Naive thymus-derived CD8-positive, alpha-beta T cell (primary cell): Measurements from ENCODE around the gene TMEM184A. TPM values are rescaled to one million over a fixed set of nuclear protein-coding genes. Genes with fewer than 3 reads are reported as not detected.

Source experiments
- ATAC-seq, 2 donors: fragments of 150-1000 bp; cut with Tn5 transposase in 1 of 2; sonication (Bioruptor Pico), chemical (Tn5 transposase) in 1 of 2; 1 replicate in 1 of 2; 2 replicates in 1 of 2; pipeline ENCODE4 v1.10.0; 2021; ENCODE audit warnings: mild to moderate bottlenecking in 2 of 2, moderate library complexity in 2 of 2
- POLR2A ChIA-PET: fragments of 350-600 bp; sonication (Branson Sonifier 250); formaldehyde crosslinking; loops from one replicate; lab custom pipeline; 2021; ENCODE audit warnings: antibody characterized with exemption; lab: Charles Lee
- DNase-seq, 10 donors: peaks; one replicate each; pipeline versions ENCODE4 v3.0.0 to v3.0.0-alpha.2; 2020 to 2022
- H3K27ac Mint-ChIP-seq, 10 donors: one replicate each; pipeline ENCODE4 v1.8.0; 2020 to 2022; ENCODE audit warnings: mild to moderate bottlenecking in 10 of 10, mixed read lengths in 10 of 10, moderate library complexity in 4 of 10, inconsistent platforms in 1 of 10
- H3K27me3 Mint-ChIP-seq, 5 donors: one replicate each; pipeline ENCODE4 v1.8.0; 2021 to 2022; ENCODE audit warnings: mixed read lengths in 5 of 5
- H3K36me3 Mint-ChIP-seq, 3 donors: one replicate each; pipeline ENCODE4 v1.8.0; 2020 to 2022; ENCODE audit warnings: mixed read lengths in 3 of 3, mild to moderate bottlenecking in 2 of 3, inconsistent platforms in 1 of 3
- H3K4me1 Mint-ChIP-seq, 4 donors: one replicate each; pipeline ENCODE4 v1.8.0; 2021 to 2022; ENCODE audit warnings: mixed read lengths in 4 of 4
- H3K4me3 Mint-ChIP-seq, 10 donors: one replicate each; pipeline ENCODE4 v1.8.0; 2020 to 2022; ENCODE audit warnings: mild to moderate bottlenecking in 10 of 10, mixed read lengths in 10 of 10, moderate library complexity in 6 of 10, inconsistent platforms in 1 of 10
- H3K9me3 Mint-ChIP-seq, 9 donors: one replicate each; pipeline ENCODE4 v1.8.0; 2020 to 2022; ENCODE audit warnings: mixed read lengths in 9 of 9, mild to moderate bottlenecking in 3 of 9, inconsistent platforms in 1 of 9, moderate library complexity in 1 of 9
- polyA plus RNA-seq, 3 donors: library from polyadenylated mRNA; unstranded; fragments of 300-500 nt; fragmentation: Illumina TruSeq; gene quantifications; one replicate each; pipeline ENCODE4 v1.2.3, GENCODE V29; 2021
- total RNA-seq, 8 experiments: library from RNA in 2 of 8; stranded (reverse) in 2 of 8; gene quantifications; one replicate each; pipeline ENCODE4 v1.2.3 and lab custom pipeline; 2021 to 2026

Gene TMEM184A
- total and polyA plus RNA-seq, 5 experiments from 2014 or later, result 0.04 TPM; not detected in 4

DNA sequence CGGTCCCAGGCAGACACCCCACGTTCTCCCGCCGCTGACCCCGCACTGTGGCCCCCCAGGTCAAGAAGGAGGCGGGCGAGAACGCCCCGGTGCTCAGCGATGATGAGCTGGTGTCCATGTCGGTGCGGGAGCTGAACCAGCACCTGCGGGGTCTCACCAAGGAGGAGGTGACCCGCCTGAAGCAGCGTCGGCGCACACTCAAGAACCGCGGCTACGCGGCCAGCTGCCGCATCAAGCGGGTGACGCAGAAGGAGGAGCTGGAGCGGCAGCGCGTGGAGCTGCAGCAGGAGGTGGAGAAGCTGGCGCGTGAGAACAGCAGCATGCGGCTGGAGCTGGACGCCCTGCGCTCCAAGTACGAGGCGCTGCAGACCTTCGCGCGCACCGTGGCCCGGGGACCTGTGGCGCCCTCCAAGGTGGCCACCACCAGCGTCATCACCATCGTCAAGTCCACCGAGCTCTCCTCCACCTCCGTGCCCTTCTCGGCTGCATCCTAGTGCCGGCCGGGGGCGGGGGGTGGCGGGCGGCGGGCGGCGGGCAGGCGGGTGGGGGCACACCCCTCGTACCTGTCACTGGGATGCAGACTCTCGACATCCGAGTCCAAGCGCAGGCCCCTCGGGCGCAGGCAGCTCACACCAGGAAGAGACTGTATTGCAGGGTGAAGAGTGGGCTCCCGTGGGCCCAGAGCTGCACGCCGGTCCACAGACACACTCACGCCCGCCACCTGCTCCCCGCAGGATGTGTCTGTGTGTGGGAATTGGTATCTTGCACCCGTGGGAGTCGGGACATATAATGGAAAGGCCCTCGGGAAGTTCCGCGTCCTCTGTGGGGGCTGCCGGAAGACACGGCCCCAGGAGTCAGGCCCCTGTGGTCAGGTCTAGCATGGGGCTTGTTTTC is 15.9 kb downstream of the TMEM184A start:
- Mint-ChIP-seq H3K4me1 (peaks cover 0 to 11% (median 5%) of the 10 kb centered on the region in 4 donors), H3K27me3 (no peaks in the 10 kb centered on the region), H3K4me3 (no peak overlapping the region), H3K27ac (peak overlapping the region in 3 of 10 donors; percentile 43 to 82 (median 65)), H3K9me3 (no peaks in the 10 kb centered on the region), H3K36me3 (peaks cover 0 to 42% (median 0%) of the 10 kb centered on the region in 3 donors)
- no peak for DNase-seq
- POLR2A ChIA-PET, result interaction anchor here (1.6 kb wide), 1 partner anchor 30 kb away, joined by 5 read pairs; the partner anchor contains the start of gene PSMG3
- no peak for ATAC-seq

DNA sequence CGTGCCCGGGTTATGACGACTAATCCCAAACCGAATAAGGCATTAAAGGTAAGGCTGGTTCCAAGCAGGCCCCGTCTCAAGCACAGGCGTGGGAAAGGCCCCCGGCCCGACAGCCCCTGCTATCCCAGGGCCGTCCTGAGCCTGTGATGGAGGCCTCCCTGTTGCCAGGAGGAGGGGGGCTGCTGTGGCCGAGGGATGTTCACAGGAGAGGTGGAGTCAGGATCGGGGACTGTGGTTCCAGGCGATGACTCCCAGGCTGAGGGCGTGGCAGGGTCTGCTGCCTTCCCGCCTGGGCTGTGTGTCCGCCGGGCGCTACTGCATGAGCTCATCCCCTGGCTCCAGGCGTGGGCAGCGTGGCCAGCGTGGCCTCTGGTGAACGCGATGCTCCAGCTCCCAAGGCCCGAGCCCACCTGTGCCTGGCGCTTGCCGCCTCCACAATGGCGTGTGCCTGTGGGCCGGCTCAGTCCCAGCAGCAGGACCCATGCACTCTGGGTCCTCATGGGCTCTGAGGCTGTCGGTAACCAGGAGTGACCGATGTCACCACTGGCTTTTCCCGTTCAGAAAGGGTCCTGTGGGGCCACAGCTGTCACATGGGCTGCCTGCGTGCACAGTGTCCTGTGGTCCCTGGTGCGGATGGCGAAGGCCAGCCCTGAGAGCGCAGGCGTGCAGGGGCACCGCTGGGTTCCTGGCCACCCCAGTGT is 16.7 kb downstream of the TMEM184A start:
- H3K36me3 Mint-ChIP-seq, result peaks cover 0 to 46% (median 0%) of the 10 kb centered on the region in 3 donors
- POLR2A ChIA-PET, result interaction anchor here (1.6 kb wide), 1 partner anchor 31 kb away, joined by 5 read pairs; the partner anchor contains the start of gene PSMG3

DNA sequence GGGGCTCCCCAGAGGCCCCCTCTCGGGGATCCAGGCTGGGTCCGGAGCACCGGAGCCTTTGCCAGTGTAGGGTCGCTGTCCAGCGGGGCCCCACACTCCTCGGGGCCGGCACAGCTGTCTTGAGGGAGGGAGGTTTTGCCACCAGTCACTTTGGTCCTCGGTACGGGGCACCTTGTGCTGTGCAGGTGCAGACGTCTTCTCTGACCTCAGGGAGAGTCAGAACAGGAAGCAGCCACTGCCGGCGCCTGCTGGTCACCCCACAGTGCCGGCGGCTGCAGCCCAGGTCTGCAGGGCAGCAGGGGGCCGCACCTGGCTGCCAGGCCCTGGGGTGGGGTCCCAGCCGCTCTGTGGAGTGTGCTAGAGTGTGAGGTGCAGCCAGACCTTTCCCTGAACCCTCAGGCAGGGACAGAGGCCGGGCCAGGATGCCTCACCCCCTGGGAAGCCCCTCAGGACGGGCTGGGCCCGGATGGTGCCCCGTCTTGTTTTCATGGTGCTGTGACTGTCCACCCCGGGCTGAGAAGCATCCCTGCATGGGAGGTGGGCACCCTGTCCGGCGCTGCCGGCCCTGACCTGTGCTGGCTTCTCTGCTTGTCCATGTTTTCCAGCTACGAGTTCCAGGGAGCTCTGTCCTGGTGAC is 17.3 kb downstream of the TMEM184A start:
- H3K9me3 Mint-ChIP-seq, result no peaks in the 10 kb centered on the region
- ATAC-seq (no peak), DNase-seq (no peak)
- POLR2A ChIA-PET, result interaction anchor here (1.6 kb wide), 1 partner anchor 31 kb away, joined by 5 read pairs; the partner anchor contains the start of gene PSMG3
- H3K36me3 Mint-ChIP-seq, result peaks cover 0 to 46% (median 0%) of the 10 kb centered on the region in 3 donors
- H3K27ac Mint-ChIP-seq, result no peak overlapping the region
- peaks cover 5 to 18% (median 13%) of the 10 kb centered on the region in 4 donors for H3K4me1 Mint-ChIP-seq
- H3K27me3 Mint-ChIP-seq, result no peaks in the 10 kb centered on the region
- no peak overlapping the region for H3K4me3 Mint-ChIP-seq

More for the DNA sequence above, 16.7 kb downstream of the TMEM184A start:
- Mint-ChIP-seq H3K27me3 (no peaks in the 10 kb centered on the region), H3K4me1 (peaks cover 3 to 15% (median 9%) of the 10 kb centered on the region in 4 donors), H3K9me3 (no peaks in the 10 kb centered on the region), H3K27ac (no peak overlapping the region), H3K4me3 (no peak overlapping the region)
- ATAC-seq, result no peak
- DNase-seq, result no peak

- H3K4me3 Mint-ChIP-seq, result no peak overlapping the region
- POLR2A ChIA-PET, result no interaction called here
- DNase-seq (peak in 1 of 10 donors; percentile 32), ATAC-seq (no peak)
- H3K27me3 Mint-ChIP-seq, result no peaks in the 10 kb centered on the region
- H3K36me3 Mint-ChIP-seq, result peaks cover 0 to 46% (median 0%) of the 10 kb centered on the region in 3 donors
- H3K27ac Mint-ChIP-seq, result peak overlapping the region in 5 of 10 donors; percentile 48 to 85 (median 82)
- no peaks in the 10 kb centered on the region for H3K9me3 Mint-ChIP-seq
- peaks cover 13 to 27% (median 22%) of the 10 kb centered on the region in 4 donors for H3K4me1 Mint-ChIP-seq
These were observed 18.2 kb downstream of the TMEM184A start for GRCh38 chr7:1537535-1538412.

- POLR2A ChIA-PET, result no interaction called here
- DNase-seq (no peak), ATAC-seq (no peak)
- no peaks in the 10 kb centered on the region for H3K27me3 Mint-ChIP-seq
- peaks cover 0 to 39% (median 0%) of the 10 kb centered on the region in 3 donors for H3K36me3 Mint-ChIP-seq
- H3K9me3 Mint-ChIP-seq, result no peaks in the 10 kb centered on the region
- H3K4me1 Mint-ChIP-seq, result peaks cover 15 to 34% (median 30%) of the 10 kb centered on the region in 4 donors
- no peak overlapping the region for H3K4me3 Mint-ChIP-seq
- H3K27ac Mint-ChIP-seq, result peak overlapping the region in 5 of 10 donors; percentile 36 to 92 (median 67)
These were observed 19.1 kb downstream of the TMEM184A start for GRCh38 chr7:1536743-1537534.

DNA sequence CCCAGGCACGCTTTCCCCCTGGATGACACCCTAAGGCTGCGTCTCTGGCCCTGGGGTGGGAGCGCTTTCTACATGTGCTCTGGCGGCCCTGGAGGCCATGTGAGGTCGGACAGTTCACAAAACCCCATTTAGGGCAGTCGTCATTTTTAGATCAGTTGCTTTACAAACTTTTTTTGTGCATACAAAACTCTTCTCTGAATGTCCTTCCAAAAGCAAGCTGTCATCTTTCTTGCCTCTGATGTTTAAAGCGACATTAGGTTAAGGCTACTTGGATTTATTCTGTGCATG is 19.6 kb downstream of the TMEM184A start:
- peak overlapping the region in 5 of 10 donors; percentile 44 to 92 (median 72) for H3K27ac Mint-ChIP-seq
- peak overlapping the region in 2 of 10 donors; percentile 3 to 13 for H3K4me3 Mint-ChIP-seq
- no peaks in the 10 kb centered on the region for H3K27me3 Mint-ChIP-seq
- ATAC-seq (no peak), DNase-seq (no peak)
- H3K4me1 Mint-ChIP-seq, result peaks cover 18 to 39% (median 34%) of the 10 kb centered on the region in 4 donors
- H3K36me3 Mint-ChIP-seq, result peaks cover 0 to 35% (median 0%) of the 10 kb centered on the region in 3 donors
- POLR2A ChIA-PET, result no interaction called here
- H3K9me3 Mint-ChIP-seq, result no peaks in the 10 kb centered on the region

DNA sequence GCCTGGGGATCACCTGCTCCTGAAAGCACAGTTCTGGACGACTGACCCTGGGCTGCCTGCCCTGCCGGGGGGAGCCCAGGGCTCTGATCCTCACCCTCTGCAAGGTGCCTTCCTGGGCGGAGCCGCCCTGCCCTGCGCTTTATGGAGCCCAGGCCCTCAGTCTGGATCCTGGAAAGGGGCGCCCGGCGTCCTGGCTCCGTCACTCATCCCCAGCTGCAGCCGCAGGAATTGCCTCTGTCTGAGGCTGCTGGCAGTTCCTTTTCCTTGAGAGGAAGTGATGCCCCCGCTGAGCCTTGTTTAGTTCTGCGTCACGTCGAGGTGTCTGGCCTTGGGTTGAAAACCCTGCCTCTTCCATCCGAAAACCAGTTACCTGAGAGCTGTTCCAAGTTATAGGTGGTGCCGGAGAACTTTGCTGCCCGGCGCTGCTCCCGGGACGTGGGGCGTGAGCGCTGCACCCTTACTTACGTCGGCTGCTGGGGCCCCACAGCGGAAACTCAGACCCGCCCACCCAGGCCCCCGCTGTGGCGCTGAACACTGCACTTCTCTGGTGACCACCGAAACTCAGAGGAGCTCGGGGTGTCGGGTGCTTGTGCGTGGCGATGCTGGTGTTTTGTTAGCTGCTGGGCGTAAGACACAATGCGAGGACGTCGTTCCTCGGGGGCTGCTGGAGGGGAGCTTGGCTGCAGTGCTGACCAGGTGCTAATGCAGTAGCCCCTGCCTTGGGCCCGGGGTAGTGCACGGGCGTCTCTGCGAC is 20.1 kb downstream of the TMEM184A start:
- Mint-ChIP-seq H3K36me3 (peaks cover 0 to 29% (median 0%) of the 10 kb centered on the region in 3 donors), H3K4me3 (peak overlapping the region in 1 of 10 donors; percentile 13), H3K9me3 (no peaks in the 10 kb centered on the region), H3K27ac (peak overlapping the region in 6 of 10 donors; percentile 41 to 92 (median 66)), H3K4me1 (peaks cover 19 to 40% (median 34%) of the 10 kb centered on the region in 4 donors), H3K27me3 (no peaks in the 10 kb centered on the region)
- POLR2A ChIA-PET, result interaction anchor here (1.2 to 4.3 kb wide), 3 partner anchors 8 to 31 kb away, joined by 4 to 29 read pairs (median 8); partner anchors contain the start of gene INTS1
- no peak for ATAC-seq
- DNase-seq, result no peak

- DNase-seq (no peak), ATAC-seq (no peak)
- peaks cover 0 to 25% (median 0%) of the 10 kb centered on the region in 3 donors for H3K36me3 Mint-ChIP-seq
- peak overlapping the region in 1 of 10 donors; percentile 65 for H3K27ac Mint-ChIP-seq
- H3K4me3 Mint-ChIP-seq, result peak overlapping the region in 1 of 10 donors; percentile 6
- POLR2A ChIA-PET, result interaction anchor here (1.2 to 4.3 kb wide), 3 partner anchors 9 to 30 kb away, joined by 4 to 29 read pairs (median 8); partner anchors contain the start of gene INTS1
- H3K9me3 Mint-ChIP-seq, result no peaks in the 10 kb centered on the region
- H3K4me1 Mint-ChIP-seq, result peaks cover 19 to 40% (median 35%) of the 10 kb centered on the region in 4 donors
- H3K27me3 Mint-ChIP-seq, result no peaks in the 10 kb centered on the region
These were observed 20.9 kb downstream of the TMEM184A start for GRCh38 chr7:1535100-1535458.

DNA sequence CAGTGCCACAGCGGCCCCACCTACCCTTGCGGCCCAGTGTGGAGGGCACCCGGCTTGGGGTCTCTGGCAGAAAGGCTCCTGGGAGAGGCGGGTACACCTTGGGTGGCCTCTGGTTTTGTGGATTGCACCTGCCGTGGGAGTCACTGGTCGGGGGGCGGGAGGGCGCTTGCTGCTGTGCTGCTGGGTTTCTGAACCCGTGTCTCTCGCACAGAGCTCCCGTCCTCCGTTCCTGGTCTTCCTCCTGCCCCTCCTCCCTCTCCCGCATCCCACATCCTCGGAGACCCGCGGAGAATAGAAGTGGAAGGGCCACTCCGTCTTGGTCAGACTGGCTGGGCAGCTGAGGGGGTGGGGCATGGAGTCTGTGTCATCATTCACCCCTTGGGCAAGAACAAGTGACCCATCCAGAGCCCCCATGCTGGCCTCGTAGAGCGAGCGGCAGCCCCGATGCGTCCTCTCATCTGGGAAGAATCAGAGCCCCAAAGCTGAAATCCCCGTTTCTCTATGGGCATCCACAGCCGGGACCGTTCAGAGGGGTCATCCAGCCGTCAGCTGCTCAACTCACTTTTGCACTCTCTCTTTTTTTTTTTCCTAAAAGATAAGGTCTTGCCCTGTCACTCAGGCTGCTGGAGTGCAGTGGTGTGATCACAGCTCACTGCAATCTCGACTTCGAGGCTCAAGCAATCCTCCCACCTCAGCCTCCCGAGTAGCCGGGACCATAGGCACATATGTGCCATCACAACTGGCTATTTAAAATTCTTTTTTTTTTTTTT is 21.5 kb downstream of the TMEM184A start:
- no peaks in the 10 kb centered on the region for H3K27me3 Mint-ChIP-seq
- peak overlapping the region in 7 of 10 donors; percentile 20 to 98 (median 98) for H3K27ac Mint-ChIP-seq
- ATAC-seq, result no peak
- H3K4me1 Mint-ChIP-seq, result peaks cover 19 to 42% (median 35%) of the 10 kb centered on the region in 4 donors
- no peak for DNase-seq
- peak overlapping the region in 2 of 10 donors; percentile 48 to 71 for H3K4me3 Mint-ChIP-seq
- H3K36me3 Mint-ChIP-seq, result peaks cover 0 to 21% (median 0%) of the 10 kb centered on the region in 3 donors
- POLR2A ChIA-PET, result interaction anchor here (1.0 to 4.3 kb wide), 7 partner anchors 9 to 36 kb away, joined by 4 to 29 read pairs (median 7); partner anchors contain the start of genes INTS1, PSMG3 and TMEM184A
- no peaks in the 10 kb centered on the region for H3K9me3 Mint-ChIP-seq
